T-cell (primary cell): ENCODE data around the gene TBC1D2. TPM values are rescaled to one million over a fixed set of nuclear protein-coding genes. Genes with fewer than 3 reads are reported as not detected.

Experiments used
- ATAC-seq, 4 experiments: fragments of 200-7000 bp in 3 of 4; fragments of 150-1000 bp in 1 of 4; cut with Tn5 transposase; replicated peaks in 1 of 4; 1 replicate in 3 of 4; 2 replicates in 1 of 4; pipeline ENCODE4 v1.10.0; 2021; ENCODE audit warnings: moderate library complexity in 3 of 4, mild to moderate bottlenecking in 2 of 4, moderate number of reproducible peaks in 1 of 4
- CTCF ChIA-PET, 2 donors: fragments of 300-600 bp; sonication (Branson Sonifier 250); formaldehyde crosslinking; loops; one replicate each; lab custom pipeline; 2022; ENCODE audit warnings: antibody characterized with exemption in 2 of 2; lab: Charles Lee
- POLR2A ChIA-PET, 2 donors: fragments of 300-600 bp; sonication (Branson Sonifier 250); formaldehyde crosslinking; loops; one replicate each; lab custom pipeline; 2022; ENCODE audit warnings: antibody characterized with exemption in 2 of 2; lab: Charles Lee
- DNase-seq, 35 experiments: peaks; one replicate each; pipeline versions ENCODE4 v3.0.0 to v3.0.0-alpha.2; 2013 to 2023
- H3K27ac ChIP-seq: one replicate; pipeline ENCODE4 v1.5.1; 2013; ENCODE audit warnings: low read length
- H3K27me3 ChIP-seq, 2 experiments: replicated peaks in 1 of 2; 1 replicate in 1 of 2; 2 replicates in 1 of 2; pipeline versions ENCODE4 v1.6.1 to v1.7.0; 2013; ENCODE audit warnings: low read length in 1 of 2, mixed read lengths in 1 of 2; ENCODE audit not compliant: control insufficient read depth in 2 of 2, insufficient read depth in 2 of 2; ENCODE audit errors: extremely low read depth in 1 of 2
- H3K36me3 ChIP-seq, 2 donors: 1 replicate in 1 of 2; 2 replicates in 1 of 2; pipeline versions ENCODE4 v1.6.1 to v1.7.0; 2013; ENCODE audit warnings: low read length in 1 of 2; ENCODE audit not compliant: control insufficient read depth in 2 of 2, insufficient read depth in 1 of 2; ENCODE audit errors: extremely low read depth in 1 of 2
- H3K4me1 ChIP-seq, 2 experiments: 1 replicate in 1 of 2; 2 replicates in 1 of 2; pipeline versions ENCODE4 v1.6.1 to v1.7.0; 2013; ENCODE audit warnings: low read length in 2 of 2, mixed read lengths in 1 of 2; ENCODE audit not compliant: insufficient read depth in 2 of 2, control insufficient read depth in 1 of 2; ENCODE audit errors: extremely low read depth in 1 of 2
- H3K4me3 ChIP-seq, 2 donors: 1 replicate in 1 of 2; 2 replicates in 1 of 2; pipeline versions ENCODE4 v1.5.1 to v1.7.0; 2013; ENCODE audit warnings: mild to moderate bottlenecking in 2 of 2, low read length in 1 of 2, moderate library complexity in 1 of 2; ENCODE audit not compliant: control insufficient read depth in 1 of 2; ENCODE audit errors: extremely low read depth in 1 of 2
- H3K9me3 ChIP-seq: 2 replicates; pipeline ENCODE4 v1.7.0; 2013
- H3K27ac Mint-ChIP-seq, 2 donors: one replicate each; pipeline ENCODE4 v1.8.0; 2020 to 2021; ENCODE audit warnings: mild to moderate bottlenecking in 2 of 2, mixed read lengths in 2 of 2
- H3K27me3 Mint-ChIP-seq, 2 donors: one replicate each; pipeline ENCODE4 v1.8.0; 2021 to 2022; ENCODE audit warnings: mixed read lengths in 2 of 2
- H3K36me3 Mint-ChIP-seq: one replicate; pipeline ENCODE4 v1.8.0; 2021; ENCODE audit warnings: mixed read lengths
- H3K4me1 Mint-ChIP-seq, 3 donors: one replicate each; pipeline ENCODE4 v1.8.0; 2020 to 2022; ENCODE audit warnings: mixed read lengths in 3 of 3, mild to moderate bottlenecking in 1 of 3
- H3K4me3 Mint-ChIP-seq, 3 donors: one replicate each; pipeline ENCODE4 v1.8.0; 2020 to 2022; ENCODE audit warnings: mild to moderate bottlenecking in 3 of 3, mixed read lengths in 3 of 3, moderate library complexity in 3 of 3
- H3K9me3 Mint-ChIP-seq, 3 donors: one replicate each; pipeline ENCODE4 v1.8.0; 2020 to 2022; ENCODE audit warnings: mixed read lengths in 3 of 3
- WGBS: methylation state at CpG from one replicate; pipeline ENCODE4 v1.1.5; 2013; ENCODE audit warnings: missing lambda C conversion rate; ENCODE audit not compliant: insufficient coverage; 5-methylcytosine and 5-hydroxymethylcytosine counted together
- total RNA-seq, 35 experiments: library from RNA in 6 of 35; stranded (reverse) in 6 of 35; fragments of 120-200 nt in 1 of 35; gene quantifications; one replicate each; pipeline versions ENCODE4 v1.2.1 to v1.2.4 and lab custom pipeline; 2013 to 2026

Gene TBC1D2
- total RNA-seq, 5 donors from 2014 or later (not counting 1 experiment from before 2014, with no cell fraction given), result 4.5 to 10.7 (median 7.1) TPM

DNA sequence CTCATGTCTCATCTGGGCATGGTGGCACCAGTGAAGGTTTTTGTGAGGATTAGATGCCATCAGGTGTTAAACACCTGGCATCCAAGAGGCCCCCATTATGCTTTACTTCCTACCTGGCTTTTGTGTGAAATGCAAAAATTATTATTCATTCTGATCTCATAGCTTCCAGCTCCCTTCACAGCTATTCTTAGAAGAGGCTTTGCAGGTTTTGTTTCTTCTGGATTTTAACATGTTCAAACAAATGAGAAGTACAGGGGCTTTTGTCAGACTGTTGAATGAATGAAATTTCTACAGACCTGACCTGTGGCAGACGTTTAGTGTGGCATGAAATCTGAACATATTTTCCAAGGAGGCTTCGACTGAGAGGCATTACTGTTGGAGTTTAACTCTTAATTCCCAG is 48.7 kb downstream of the TBC1D2 start:
- no peak overlapping the region for H3K4me3 ChIP-seq
- CTCF ChIA-PET, result interaction anchor here in 1 of 2 donors (0.6 to 0.9 kb wide), 2 partner anchors 10 to 264 kb away, joined by 3 to 5 read pairs; no protein-coding TSS in a partner anchor
- no CpG with 5 or more reads among the region's 2 CpGs for WGBS
- H3K4me3 Mint-ChIP-seq, result no peak overlapping the region
- H3K4me1 ChIP-seq, result peaks cover 0 to 10% of the 10 kb centered on the region in 2 experiments
- no peak overlapping the region for H3K27ac ChIP-seq
- H3K9me3 Mint-ChIP-seq, result no peaks in the 10 kb centered on the region
- POLR2A ChIA-PET, result no interaction called here
- no peaks in the 10 kb centered on the region for H3K9me3 ChIP-seq
- DNase-seq (no peak), ATAC-seq (no peak)
- H3K4me1 Mint-ChIP-seq, result peaks cover 5 to 6% (median 5%) of the 10 kb centered on the region in 3 donors
- H3K27me3 Mint-ChIP-seq, result no peaks in the 10 kb centered on the region
- peaks cover 11% of the 10 kb centered on the region for H3K36me3 Mint-ChIP-seq
- H3K27me3 ChIP-seq, result no peaks in the 10 kb centered on the region
- H3K36me3 ChIP-seq, result peaks cover 2 to 8% of the 10 kb centered on the region in 2 donors
- H3K27ac Mint-ChIP-seq, result peak overlapping the region; percentile 19 to 59

DNA sequence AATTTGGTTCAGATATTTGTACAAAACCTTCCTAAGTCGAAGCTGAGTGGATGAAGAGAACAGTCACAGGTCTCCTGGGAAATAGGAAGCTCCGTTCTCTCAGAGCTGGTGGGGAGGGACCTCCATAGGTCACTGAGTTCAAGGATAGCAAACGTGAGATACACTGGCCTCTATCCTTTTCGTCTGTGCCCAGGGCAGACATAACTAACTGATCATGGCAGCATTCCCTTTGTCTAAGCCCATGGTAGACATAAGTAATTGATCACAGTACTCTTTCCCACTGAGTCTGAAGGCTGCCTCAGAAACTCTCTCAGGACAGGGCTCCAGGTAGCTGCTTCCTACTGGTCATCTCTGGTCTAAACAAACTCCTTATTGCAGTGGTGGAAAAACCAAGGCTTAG is 50.8 kb downstream of the TBC1D2 start:
- no peaks in the 10 kb centered on the region for H3K27me3 Mint-ChIP-seq
- peaks cover 13% of the 10 kb centered on the region for H3K36me3 Mint-ChIP-seq
- peaks cover 5 to 6% (median 5%) of the 10 kb centered on the region in 3 donors for H3K4me1 Mint-ChIP-seq
- H3K27me3 ChIP-seq, result no peaks in the 10 kb centered on the region
- peaks cover 2 to 4% of the 10 kb centered on the region in 2 donors for H3K36me3 ChIP-seq
- H3K4me3 ChIP-seq, result no peak overlapping the region
- no peak overlapping the region for H3K4me3 Mint-ChIP-seq
- peaks cover 0 to 10% of the 10 kb centered on the region in 2 experiments for H3K4me1 ChIP-seq
- H3K27ac ChIP-seq, result no peak overlapping the region
- ChIA-PET CTCF (interaction anchor here in 1 of 2 donors (1.1 kb wide), 1 partner anchor 11 kb away, joined by 4 read pairs; no protein-coding TSS in a partner anchor), POLR2A (interaction anchor here in 1 of 2 donors (0.6 kb wide), 2 partner anchors 251 to 265 kb away, joined by 3 to 6 read pairs; no protein-coding TSS in a partner anchor)
- DNase-seq, result no peak
- WGBS, result 91% methylated on average over 4 of the region's 4 CpGs
- no peaks in the 10 kb centered on the region for H3K9me3 Mint-ChIP-seq
- no peaks in the 10 kb centered on the region for H3K9me3 ChIP-seq
- H3K27ac Mint-ChIP-seq, result no peak overlapping the region
- no peak for ATAC-seq

DNA sequence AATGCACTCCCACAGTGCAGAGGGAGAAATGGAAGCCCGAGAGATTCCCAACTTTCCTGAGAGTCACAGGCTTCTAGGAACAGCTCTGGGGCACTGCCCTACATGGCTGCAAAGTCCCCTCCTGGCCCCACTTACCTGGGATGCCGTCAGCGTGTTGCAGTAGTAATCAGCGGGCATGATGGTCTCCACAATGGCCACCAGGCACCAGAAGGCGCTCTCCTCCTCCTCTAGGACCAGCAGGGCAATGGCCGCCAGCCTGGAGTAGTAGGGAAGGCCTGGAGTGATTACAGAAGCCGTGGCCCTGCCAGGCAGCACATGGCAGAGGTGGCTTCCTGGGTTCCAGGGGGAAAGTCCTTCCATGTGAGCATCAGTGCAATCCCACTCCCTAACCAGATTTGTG is 52.3 kb downstream of the TBC1D2 start:
- POLR2A ChIA-PET, result no interaction called here
- WGBS, result 73% methylated on average over 3 of the region's 7 CpGs

DNA sequence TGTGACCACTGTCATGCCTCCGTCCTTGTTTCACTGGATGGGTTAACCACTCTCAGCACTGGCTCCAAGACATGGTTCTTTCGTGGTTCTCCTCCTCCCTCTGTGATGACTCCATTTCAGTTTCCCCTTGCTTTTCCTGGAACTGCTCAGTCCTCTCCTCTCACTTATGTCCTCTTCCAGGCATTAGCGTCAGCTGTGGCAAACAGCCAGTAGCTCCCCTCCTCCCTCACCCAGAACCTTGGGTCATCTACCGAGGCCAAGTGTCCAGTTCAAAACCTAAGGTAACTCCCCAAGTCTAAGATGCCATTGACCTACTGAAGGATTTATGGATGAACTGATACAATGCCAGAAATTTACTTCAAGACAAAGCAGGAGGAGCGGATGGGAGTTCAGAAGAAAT is 53.2 kb downstream of the TBC1D2 start:
- Mint-ChIP-seq H3K27me3 (no peaks in the 10 kb centered on the region), H3K4me3 (no peak overlapping the region), H3K4me1 (peaks cover 5 to 6% (median 5%) of the 10 kb centered on the region in 3 donors), H3K9me3 (no peaks in the 10 kb centered on the region), H3K36me3 (peaks cover 9% of the 10 kb centered on the region), H3K27ac (no peak overlapping the region)
- Histone ChIP-seq H3K9me3 (no peaks in the 10 kb centered on the region), H3K36me3 (peaks cover 0 to 2% of the 10 kb centered on the region in 2 donors), H3K4me1 (peaks cover 0 to 10% of the 10 kb centered on the region in 2 experiments), H3K4me3 (no peak overlapping the region), H3K27ac (no peak overlapping the region), H3K27me3 (no peaks in the 10 kb centered on the region)
- ChIA-PET CTCF (no interaction called here), POLR2A (no interaction called here)
- DNase-seq (no peak), ATAC-seq (no peak)
- WGBS, result 85% methylated on average over 3 of the region's 5 CpGs

More for the DNA sequence above, 52.3 kb downstream of the TBC1D2 start:
- Mint-ChIP-seq H3K27me3 (no peaks in the 10 kb centered on the region), H3K9me3 (no peaks in the 10 kb centered on the region), H3K36me3 (peaks cover 13% of the 10 kb centered on the region), H3K4me1 (peaks cover 5 to 6% (median 5%) of the 10 kb centered on the region in 3 donors), H3K4me3 (no peak overlapping the region), H3K27ac (no peak overlapping the region)
- H3K9me3 ChIP-seq, result no peaks in the 10 kb centered on the region
- H3K36me3 ChIP-seq, result peaks cover 0 to 2% of the 10 kb centered on the region in 2 donors
- no peaks in the 10 kb centered on the region for H3K27me3 ChIP-seq
- H3K4me3 ChIP-seq, result no peak overlapping the region
- H3K4me1 ChIP-seq, result peaks cover 0 to 10% of the 10 kb centered on the region in 2 experiments
- CTCF ChIA-PET, result no interaction called here
- no peak overlapping the region for H3K27ac ChIP-seq
- no peak for DNase-seq
- ATAC-seq, result no peak

DNA sequence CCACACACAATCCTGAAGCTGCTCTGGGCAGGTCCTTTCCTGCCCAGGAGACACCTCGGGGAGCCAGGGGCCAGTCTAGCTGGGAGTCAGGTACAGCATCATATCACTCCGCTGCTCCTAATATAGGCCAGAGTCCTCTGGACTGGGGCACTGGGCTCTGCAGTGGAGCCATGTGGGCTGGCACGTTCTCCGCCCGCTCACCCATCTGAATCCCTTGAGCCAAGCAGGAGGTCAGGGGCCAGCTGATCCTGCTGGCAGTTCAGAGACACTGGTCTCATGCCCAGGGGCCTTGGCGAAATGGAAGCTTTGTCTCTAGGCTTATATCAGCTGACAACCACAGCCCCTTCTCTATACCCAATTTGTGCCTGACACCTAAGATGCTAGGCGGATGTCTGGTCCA is 53.7 kb downstream of the TBC1D2 start:
- CTCF ChIA-PET, result no interaction called here
- Histone ChIP-seq H3K4me1 (peaks cover 0 to 10% of the 10 kb centered on the region in 2 experiments), H3K36me3 (peaks cover 0 to 2% of the 10 kb centered on the region in 2 donors), H3K27me3 (no peaks in the 10 kb centered on the region), H3K9me3 (no peaks in the 10 kb centered on the region), H3K27ac (no peak overlapping the region), H3K4me3 (no peak overlapping the region)
- Mint-ChIP-seq H3K9me3 (no peaks in the 10 kb centered on the region), H3K4me1 (peaks cover 5 to 6% (median 5%) of the 10 kb centered on the region in 3 donors), H3K27ac (no peak overlapping the region), H3K4me3 (no peak overlapping the region), H3K36me3 (peaks cover 9% of the 10 kb centered on the region), H3K27me3 (no peaks in the 10 kb centered on the region)
- POLR2A ChIA-PET, result interaction anchor here in 1 of 2 donors (0.5 kb wide), 1 partner anchor 89 kb away, joined by 8 read pairs; no protein-coding TSS in a partner anchor
- no peak for DNase-seq
- ATAC-seq, result no peak
- 93% methylated on average over 4 of the region's 7 CpGs for WGBS

DNA sequence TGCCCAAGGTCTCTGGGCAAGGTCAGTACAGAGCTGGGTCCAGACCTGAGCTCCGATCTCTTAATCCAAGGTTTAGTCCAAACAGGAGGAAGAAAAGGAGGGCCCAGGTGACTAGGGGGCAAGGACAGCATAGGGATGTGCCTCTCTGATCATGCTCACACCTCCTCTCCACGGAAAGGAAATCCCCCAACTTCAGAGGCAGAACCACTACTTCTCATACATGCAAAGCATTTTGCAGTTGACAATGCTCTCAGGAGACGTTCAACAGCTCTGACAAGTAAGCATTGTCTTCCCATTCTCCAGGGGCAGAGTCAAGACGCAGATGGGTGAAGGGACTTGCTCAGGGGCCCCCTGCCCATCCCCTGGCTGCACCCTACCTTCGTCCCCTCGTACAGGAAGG is 54.3 kb downstream of the TBC1D2 start:
- Histone ChIP-seq H3K36me3 (peaks cover 0 to 2% of the 10 kb centered on the region in 2 donors), H3K4me1 (peaks cover 0 to 8% of the 10 kb centered on the region in 2 experiments), H3K27me3 (no peaks in the 10 kb centered on the region), H3K27ac (no peak overlapping the region), H3K9me3 (no peaks in the 10 kb centered on the region), H3K4me3 (no peak overlapping the region)
- ATAC-seq (no peak), DNase-seq (no peak)
- Mint-ChIP-seq H3K9me3 (no peaks in the 10 kb centered on the region), H3K27me3 (no peaks in the 10 kb centered on the region), H3K36me3 (peaks cover 9% of the 10 kb centered on the region), H3K4me3 (no peak overlapping the region), H3K4me1 (peaks cover 5% of the 10 kb centered on the region in 3 donors), H3K27ac (peak overlapping the region in 1 of 2 donors; percentile 2)
- POLR2A ChIA-PET, result interaction anchor here in 1 of 2 donors (0.5 kb wide), 1 partner anchor 88 kb away, joined by 8 read pairs; no protein-coding TSS in a partner anchor
- CTCF ChIA-PET, result no interaction called here
- 93% methylated on average over 5 of the region's 6 CpGs for WGBS
